Esophagus muscularis mucosa (tissue), 4 donors: Measurements from ENCODE around the gene MSANTD3. TPM values are rescaled to one million over a fixed set of nuclear protein-coding genes. Genes with fewer than 3 reads are reported as not detected.
"Not testable (repeated sequence)": the region's sequence is repeated elsewhere in the genome, so short reads cannot be mapped to it uniquely, and the experiment has no call there.

Source experiments
- DNase-seq: peaks from one replicate; pipeline ENCODE4 v3.0.0-alpha.2; 2017; ENCODE audit errors: extremely low spot score
- H3K27ac ChIP-seq, 4 donors: fragments of 200-600 bp; sonication (generic); replicated peaks in 1 of 4; 1 replicate in 3 of 4; 2 replicates in 1 of 4; pipeline ENCODE4 v1.5.1; 2016 to 2019; ENCODE audit warnings: mild to moderate bottlenecking in 1 of 4
- H3K27me3 ChIP-seq, 4 donors: fragments of 200-600 bp; sonication (generic); one replicate each; pipeline versions ENCODE4 v1.5.1 to v1.6.0; 2016 to 2019
- H3K36me3 ChIP-seq, 4 donors: fragments of 200-600 bp; sonication (generic); one replicate each; pipeline ENCODE4 v1.5.1; 2016 to 2019
- H3K4me1 ChIP-seq, 4 donors: fragments of 200-600 bp; sonication (generic); one replicate each; pipeline ENCODE4 v1.5.1; 2016 to 2019
- H3K4me3 ChIP-seq, 4 donors: fragments of 200-600 bp; sonication (generic); 1 replicate in 2 of 4; 2 replicates in 2 of 4; pipeline ENCODE4 v1.5.1; 2016 to 2019; ENCODE audit warnings: mild to moderate bottlenecking in 4 of 4, moderate library complexity in 1 of 4
- H3K9me3 ChIP-seq, 4 donors: fragments of 200-600 bp; sonication (generic); 1 replicate in 3 of 4; 2 replicates in 1 of 4; pipeline ENCODE4 v1.5.1; 2016 to 2019
- EP300 ChIP-seq: sonication (generic); formaldehyde crosslinking; IDR thresholded peaks from one replicate; pipeline ENCODE4 v1.6.1; 2017; ENCODE audit warnings: antibody characterized with exemption
- POLR2A ChIP-seq: fragments of 450-650 bp; IDR thresholded peaks from one replicate; pipeline ENCODE4 v1.6.1; 2017; ENCODE audit warnings: antibody characterized with exemption, moderate library complexity, mild to moderate bottlenecking, low read depth
- POLR2AphosphoS5 ChIP-seq, 2 donors: sonication (generic); formaldehyde crosslinking; IDR thresholded peaks; one replicate each; pipeline ENCODE4 v1.6.1; 2017; ENCODE audit warnings: antibody characterized with exemption in 2 of 2
- WGBS: methylation state at CpG from one replicate; pipeline ENCODE4 v1.1.5; 2018; 5-methylcytosine and 5-hydroxymethylcytosine counted together
- intact Hi-C: fragments of 100-400 bp; cut with DNase I; formaldehyde crosslinking; loops from one replicate; pipeline ENCODE4 v1.15.1; 2023
- total RNA-seq, 4 donors: library from RNA; depleted of rRNA; stranded (reverse); fragments of >200 nt; gene quantifications; one replicate each; pipeline versions ENCODE4 v1.1.0 to v1.2.1, GENCODE V29; 2016
- TF ChIP-seq, protein P1 (sequence below), 3 experiments: fragments of 200-600 bp in 2 of 3; fragments of 450-650 bp in 1 of 3; sonication (generic) in 2 of 3; IDR thresholded peaks; one replicate each; pipeline ENCODE4 v1.5.1; 2017 to 2019; ENCODE audit warnings: antibody characterized with exemption in 3 of 3, mild to moderate bottlenecking in 2 of 3, moderate library complexity in 1 of 3

MSANTD3 gene
- total RNA-seq, 4 donors from 2014 or later = 28.5 to 50.4 (median 41.3) TPM

GRCh38 chr9:100417815-100418214 lies 9.1 kb upstream of the MSANTD3 start:
- 64% methylated on average over 4 of the region's 4 CpGs for WGBS
- H3K9me3 ChIP-seq = no peaks in the 10 kb centered on the region
- intact Hi-C loops = no loop called here
- TF ChIP-seq EP300 (no peak), POLR2AphosphoS5 (IDR thresholded peaks at IDR 0.05) (no peak), POLR2A (no peak)
- TF ChIP-seq, protein P1, sequence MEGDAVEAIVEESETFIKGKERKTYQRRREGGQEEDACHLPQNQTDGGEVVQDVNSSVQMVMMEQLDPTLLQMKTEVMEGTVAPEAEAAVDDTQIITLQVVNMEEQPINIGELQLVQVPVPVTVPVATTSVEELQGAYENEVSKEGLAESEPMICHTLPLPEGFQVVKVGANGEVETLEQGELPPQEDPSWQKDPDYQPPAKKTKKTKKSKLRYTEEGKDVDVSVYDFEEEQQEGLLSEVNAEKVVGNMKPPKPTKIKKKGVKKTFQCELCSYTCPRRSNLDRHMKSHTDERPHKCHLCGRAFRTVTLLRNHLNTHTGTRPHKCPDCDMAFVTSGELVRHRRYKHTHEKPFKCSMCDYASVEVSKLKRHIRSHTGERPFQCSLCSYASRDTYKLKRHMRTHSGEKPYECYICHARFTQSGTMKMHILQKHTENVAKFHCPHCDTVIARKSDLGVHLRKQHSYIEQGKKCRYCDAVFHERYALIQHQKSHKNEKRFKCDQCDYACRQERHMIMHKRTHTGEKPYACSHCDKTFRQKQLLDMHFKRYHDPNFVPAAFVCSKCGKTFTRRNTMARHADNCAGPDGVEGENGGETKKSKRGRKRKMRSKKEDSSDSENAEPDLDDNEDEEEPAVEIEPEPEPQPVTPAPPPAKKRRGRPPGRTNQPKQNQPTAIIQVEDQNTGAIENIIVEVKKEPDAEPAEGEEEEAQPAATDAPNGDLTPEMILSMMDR (IDR thresholded peaks at IDR 0.05) = no peak
- no peaks in the 10 kb centered on the region for H3K36me3 ChIP-seq
- DNase-seq = no peak
- H3K27ac ChIP-seq = no peak overlapping the region
- H3K27me3 ChIP-seq = peaks cover 0 to 31% (median 0%) of the 10 kb centered on the region in 4 donors
- H3K4me3 ChIP-seq = no peak overlapping the region
- H3K4me1 ChIP-seq = no peaks in the 10 kb centered on the region

GRCh38 chr9:100419166-100419565 lies 7.8 kb upstream of the MSANTD3 start:
- H3K4me1 ChIP-seq = no peaks in the 10 kb centered on the region
- TF ChIP-seq POLR2A (no peak), POLR2AphosphoS5 (IDR thresholded peaks at IDR 0.05) (no peak), EP300 (no peak)
- TF ChIP-seq, protein P1 (IDR thresholded peaks at IDR 0.05) = no peak
- no peak overlapping the region for H3K4me3 ChIP-seq
- H3K9me3 ChIP-seq = no peaks in the 10 kb centered on the region
- H3K27me3 ChIP-seq = peaks cover 0 to 31% (median 0%) of the 10 kb centered on the region in 4 donors
- H3K36me3 ChIP-seq = no peaks in the 10 kb centered on the region
- WGBS = 91% methylated on average over 3 of the region's 3 CpGs
- no peak overlapping the region for H3K27ac ChIP-seq
- no peak for DNase-seq
- intact Hi-C loops = no loop called here

GRCh38 chr9:100421116-100421515 lies 5.8 kb upstream of the MSANTD3 start:
- H3K36me3 ChIP-seq, DNase-seq, H3K9me3 ChIP-seq, intact Hi-C loops, H3K27ac ChIP-seq, H3K4me1 ChIP-seq, H3K4me3 ChIP-seq: not testable (repeated sequence)
- H3K27me3 ChIP-seq = peaks cover 0 to 31% (median 0%) of the 10 kb centered on the region in 4 donors
- 89% methylated on average over 3 of the region's 3 CpGs for whole genome bisulfite sequencing

DNA sequence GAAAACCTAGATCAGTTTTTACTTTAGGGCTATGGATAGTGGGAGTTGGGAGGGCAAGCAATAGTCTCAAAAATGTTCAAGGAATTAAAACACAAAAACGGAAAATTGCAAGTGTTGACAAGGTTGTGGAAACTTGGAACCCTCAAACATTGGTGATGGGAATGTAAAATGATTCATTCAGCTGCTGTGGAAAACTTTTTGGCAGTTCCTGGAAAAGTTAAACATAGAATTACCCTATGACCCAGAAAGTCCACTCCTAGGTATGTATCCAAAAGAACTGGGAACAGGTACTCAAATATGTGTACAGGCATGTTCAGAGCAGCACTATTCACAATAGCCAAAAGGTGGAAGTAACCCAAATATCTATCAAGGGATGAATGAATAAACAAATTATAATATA lies 1.2 kb upstream of the MSANTD3 start:
- WGBS = 19% methylated on average over 1 of the region's 1 CpG
- DNase-seq = no peak
- Histone ChIP-seq H3K27me3 (peaks cover 0 to 6% (median 0%) of the 10 kb centered on the region in 4 donors), H3K27ac (peak overlapping the region; percentile 88 to 96 (median 90)), H3K4me1 (peaks cover 32 to 37% (median 36%) of the 10 kb centered on the region in 4 donors), H3K9me3 (no peaks in the 10 kb centered on the region), H3K36me3 (no peaks in the 10 kb centered on the region), H3K4me3 (peak overlapping the region in 1 of 4 donors; percentile 98)
- TF ChIP-seq, protein P1 (IDR thresholded peaks at IDR 0.05) = no peak
- TF ChIP-seq EP300 = no peak
- no peak for TF ChIP-seq POLR2A
- TF ChIP-seq POLR2AphosphoS5 (IDR thresholded peaks at IDR 0.05) = peak in 1 of 2 donors; percentile 18
- intact Hi-C loops = loop anchor here (5.0 kb wide), 2 partner anchors 73 to 172 kb away; partner anchors contain the start of gene TEX10

DNA sequence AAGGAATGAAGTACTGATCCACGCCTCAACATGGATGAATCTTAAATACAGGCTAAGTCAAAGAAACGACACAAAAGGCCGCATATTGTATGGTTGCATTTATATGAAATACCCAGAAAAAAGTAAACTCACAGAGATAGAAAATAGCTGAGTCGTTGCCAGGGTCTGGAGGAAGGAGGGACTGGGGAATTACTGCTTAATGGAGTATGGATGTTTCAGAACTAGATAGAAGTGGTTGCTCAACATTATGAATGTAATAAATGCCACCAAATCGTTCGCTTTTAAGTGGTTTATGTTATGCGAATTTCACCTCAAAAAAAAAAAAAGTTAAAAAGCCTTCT lies 784 bp upstream of the MSANTD3 start:
- H3K9me3 ChIP-seq = no peaks in the 10 kb centered on the region
- peak overlapping the region; percentile 88 to 96 (median 90) for H3K27ac ChIP-seq
- H3K4me1 ChIP-seq = peaks cover 32 to 37% (median 36%) of the 10 kb centered on the region in 4 donors
- TF ChIP-seq POLR2A = no peak
- TF ChIP-seq EP300 = no peak
- intact Hi-C loops = loop anchor here (5.0 kb wide), 2 partner anchors 74 to 171 kb away; partner anchors contain the start of gene TEX10
- WGBS = 24% methylated on average over 7 of the region's 7 CpGs
- H3K27me3 ChIP-seq = peaks cover 0 to 3% (median 0%) of the 10 kb centered on the region in 4 donors
- no peaks in the 10 kb centered on the region for H3K36me3 ChIP-seq
- peak overlapping the region; percentile 82 to 98 (median 86) for H3K4me3 ChIP-seq
- DNase-seq = no peak
